Activated CD4-positive, alpha-beta T cell treated with anti-CD3 and anti-CD28 coated beads, Interleukin-2, amount 50 U/mL, for 48 hours (primary cell): ENCODE measurements around the gene JPH3.

Experiments used
- DNase-seq, 2 experiments: peaks; one replicate each; pipeline ENCODE4 v3.0.0-alpha.2; 2020

The JPH3 gene

GRCh38 chr16:87744750-87745514 is 142.6 kb downstream of the JPH3 start:
- DNase-seq = no peak

GRCh38 chr16:87746178-87746577 is 143.9 kb downstream of the JPH3 start:
- DNase-seq = no peak
